Neural cell (in vitro differentiated cells): ENCODE results near the gene NT5M. TPM values are rescaled to one million over a fixed set of nuclear protein-coding genes. Genes with fewer than 3 reads are reported as not detected.

Experiments used
- H2AFZ ChIP-seq: fragments of 200-600, 300-800 bp; sonication (generic), shearing (Covaris generic); 2 replicates; pipeline ENCODE4 v1.6.0; 2014; ENCODE audit warnings: low read depth, mild to moderate bottlenecking, antibody characterized with exemption, low read length, moderate library complexity
- H3F3A ChIP-seq: fragments of 200-600 bp; shearing (Covaris generic); 2 replicates; pipeline ENCODE4 v1.6.1; 2016; ENCODE audit warnings: mild to moderate bottlenecking, moderate library complexity, mixed read lengths, antibody characterized with exemption, low read length; ENCODE audit not compliant: insufficient read depth, poor library complexity, severe bottlenecking
- H3K27ac ChIP-seq: fragments of 200-600, 300-800 bp; sonication (generic), shearing (Covaris generic); 2 replicates; pipeline ENCODE4 v1.5.1; 2014; ENCODE audit warnings: mild to moderate bottlenecking, low read length, moderate library complexity
- H3K27me3 ChIP-seq: fragments of 300-800, 200-600 bp; sonication (generic), shearing (Covaris generic); 2 replicates; pipeline ENCODE4 v1.6.0; 2014; ENCODE audit warnings: mild to moderate bottlenecking, low read depth, low read length, moderate library complexity; ENCODE audit not compliant: insufficient read depth
- H3K36me3 ChIP-seq: fragments of 300-800, 200-600 bp; sonication (generic), shearing (Covaris generic); 2 replicates; pipeline ENCODE4 v1.5.1; 2014; ENCODE audit warnings: mild to moderate bottlenecking, antibody characterized with exemption, low read length, moderate library complexity; ENCODE audit not compliant: insufficient read depth
- H3K4me2 ChIP-seq: fragments of 300-800, 200-600 bp; sonication (generic), shearing (Covaris generic); 2 replicates; pipeline ENCODE4 v1.6.0; 2014; ENCODE audit warnings: mild to moderate bottlenecking, low read length
- H3K4me3 ChIP-seq: fragments of 300-800, 200-600 bp; sonication (generic), shearing (Covaris generic); 2 replicates; pipeline ENCODE4 v1.5.1; 2014; ENCODE audit warnings: mild to moderate bottlenecking, low read length, moderate library complexity
- H3K79me2 ChIP-seq: fragments of 200-600 bp; shearing (Covaris generic); replicated peaks from 2 replicates; pipeline ENCODE4 v1.6.0; 2014; ENCODE audit warnings: mild to moderate bottlenecking, low read length, moderate library complexity; ENCODE audit not compliant: insufficient read depth
- H3K9ac ChIP-seq: fragments of 300-800, 200-600 bp; sonication (generic), shearing (Covaris generic); 2 replicates; pipeline ENCODE4 v1.6.1; 2016; ENCODE audit warnings: mild to moderate bottlenecking, low read length, mixed read lengths
- H3K9me2 ChIP-seq: fragments of 200-600 bp; shearing (Covaris generic); 2 replicates; pipeline ENCODE4 v1.6.1; 2016; ENCODE audit warnings: mild to moderate bottlenecking, low read length, mixed read lengths; ENCODE audit not compliant: insufficient read depth
- H3K9me3 ChIP-seq: fragments of 200-600, 300-800 bp; sonication (generic), shearing (Covaris generic); 2 replicates; pipeline ENCODE4 v1.6.1; 2016; ENCODE audit warnings: mild to moderate bottlenecking, mixed run types, low read length, moderate library complexity, mixed read lengths
- H4K20me1 ChIP-seq: fragments of 200-600 bp; shearing (Covaris generic); 2 replicates; pipeline ENCODE4 v1.6.1; 2016; ENCODE audit warnings: mild to moderate bottlenecking, mixed run types; ENCODE audit not compliant: insufficient read depth
- CTCF ChIP-seq: fragments of 450-650 bp; IDR thresholded peaks from 2 replicates; pipeline ENCODE4 v1.5.1; 2014; ENCODE audit warnings: antibody characterized with exemption, mild to moderate bottlenecking, moderate library complexity; ENCODE audit not compliant: poor library complexity, severe bottlenecking
- EZH2 ChIP-seq: fragments of 200-600, 300-800 bp; shearing (Covaris generic), sonication (generic); IDR thresholded peaks from 2 replicates; pipeline ENCODE4 v1.6.1; 2014; ENCODE audit warnings: antibody characterized with exemption, low read length, borderline replicate concordance, mild to moderate bottlenecking; ENCODE audit not compliant: insufficient read depth, poor library complexity, severe bottlenecking
- POLR2AphosphoS5 ChIP-seq: IDR thresholded peaks from 2 replicates; pipeline ENCODE4 v1.6.1; 2012
- RAD21 ChIP-seq: fragments of 450-650 bp; conservative IDR thresholded peaks from 2 replicates; pipeline ENCODE4 v1.6.1; 2014; ENCODE audit warnings: antibody characterized with exemption, mild to moderate bottlenecking, moderate library complexity
- SMC3 ChIP-seq: fragments of 450-650 bp; conservative IDR thresholded peaks from 2 replicates; pipeline ENCODE4 v1.6.1; 2014; ENCODE audit warnings: antibody characterized with exemption, mild to moderate bottlenecking, moderate library complexity; ENCODE audit not compliant: poor library complexity
- polyA plus RNA-seq: library from polyadenylated mRNA; depleted of rRNA; stranded (reverse); fragments of >200 nt; gene quantifications from 2 replicates; pipeline ENCODE4 v1.2.3, GENCODE V29; 2014
- TF ChIP-seq, protein P1 (sequence below): IDR thresholded peaks from 2 replicates; pipeline ENCODE4 v1.6.1; 2012; ENCODE audit warnings: borderline replicate concordance

Gene NT5M
- polyA plus RNA-seq, 1 donor from 2014 or later, result 11.1 TPM

DNA sequence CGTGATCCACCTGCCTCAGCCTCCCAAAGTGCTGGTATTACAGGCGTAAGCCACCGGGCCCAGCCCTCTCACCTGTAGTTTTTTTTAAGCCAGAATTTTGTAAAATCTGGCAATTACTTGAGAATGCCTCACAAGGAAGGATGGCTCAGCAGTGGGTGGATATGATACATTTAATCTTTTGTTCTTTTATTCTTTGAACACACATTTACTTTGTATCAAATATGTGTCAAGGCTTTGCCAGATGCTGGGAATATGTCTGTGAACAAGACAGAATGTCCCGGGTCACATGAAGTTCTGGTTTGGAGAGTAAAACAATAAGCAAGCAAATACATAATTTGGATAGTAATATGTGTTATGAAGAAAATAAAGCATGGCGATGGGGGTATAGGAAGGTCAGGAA, 17.2 kb upstream of the NT5M start:
- no peaks in the 10 kb centered on the region for H4K20me1 ChIP-seq
- H3K36me3 ChIP-seq, result no peaks in the 10 kb centered on the region
- no peak overlapping the region for H3K27ac ChIP-seq
- no peaks in the 10 kb centered on the region for H3K9me3 ChIP-seq
- H3K4me3 ChIP-seq, result no peak overlapping the region
- H3K9me2 ChIP-seq, result no peaks in the 10 kb centered on the region
- H3K27me3 ChIP-seq, result no peaks in the 10 kb centered on the region
- H3F3A ChIP-seq, result peaks cover 5% of the 10 kb centered on the region
- no peak overlapping the region for H3K4me2 ChIP-seq
- TF ChIP-seq EZH2 (no peak), RAD21 (no peak)
- TF ChIP-seq, protein P1, sequence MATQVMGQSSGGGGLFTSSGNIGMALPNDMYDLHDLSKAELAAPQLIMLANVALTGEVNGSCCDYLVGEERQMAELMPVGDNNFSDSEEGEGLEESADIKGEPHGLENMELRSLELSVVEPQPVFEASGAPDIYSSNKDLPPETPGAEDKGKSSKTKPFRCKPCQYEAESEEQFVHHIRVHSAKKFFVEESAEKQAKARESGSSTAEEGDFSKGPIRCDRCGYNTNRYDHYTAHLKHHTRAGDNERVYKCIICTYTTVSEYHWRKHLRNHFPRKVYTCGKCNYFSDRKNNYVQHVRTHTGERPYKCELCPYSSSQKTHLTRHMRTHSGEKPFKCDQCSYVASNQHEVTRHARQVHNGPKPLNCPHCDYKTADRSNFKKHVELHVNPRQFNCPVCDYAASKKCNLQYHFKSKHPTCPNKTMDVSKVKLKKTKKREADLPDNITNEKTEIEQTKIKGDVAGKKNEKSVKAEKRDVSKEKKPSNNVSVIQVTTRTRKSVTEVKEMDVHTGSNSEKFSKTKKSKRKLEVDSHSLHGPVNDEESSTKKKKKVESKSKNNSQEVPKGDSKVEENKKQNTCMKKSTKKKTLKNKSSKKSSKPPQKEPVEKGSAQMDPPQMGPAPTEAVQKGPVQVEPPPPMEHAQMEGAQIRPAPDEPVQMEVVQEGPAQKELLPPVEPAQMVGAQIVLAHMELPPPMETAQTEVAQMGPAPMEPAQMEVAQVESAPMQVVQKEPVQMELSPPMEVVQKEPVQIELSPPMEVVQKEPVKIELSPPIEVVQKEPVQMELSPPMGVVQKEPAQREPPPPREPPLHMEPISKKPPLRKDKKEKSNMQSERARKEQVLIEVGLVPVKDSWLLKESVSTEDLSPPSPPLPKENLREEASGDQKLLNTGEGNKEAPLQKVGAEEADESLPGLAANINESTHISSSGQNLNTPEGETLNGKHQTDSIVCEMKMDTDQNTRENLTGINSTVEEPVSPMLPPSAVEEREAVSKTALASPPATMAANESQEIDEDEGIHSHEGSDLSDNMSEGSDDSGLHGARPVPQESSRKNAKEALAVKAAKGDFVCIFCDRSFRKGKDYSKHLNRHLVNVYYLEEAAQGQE, result no peak
- H3K9ac ChIP-seq, result no peak overlapping the region
- H2AFZ ChIP-seq, result no peak overlapping the region
- H3K79me2 ChIP-seq, result no peaks in the 10 kb centered on the region

- H3K27me3 ChIP-seq, result no peaks in the 10 kb centered on the region
- H3K4me2 ChIP-seq, result no peak overlapping the region
- H2AFZ ChIP-seq, result no peak overlapping the region
- H3K9me2 ChIP-seq, result no peaks in the 10 kb centered on the region
- TF ChIP-seq SMC3, result no peak
- no peak overlapping the region for H3K27ac ChIP-seq
- H3K4me3 ChIP-seq, result no peak overlapping the region
- no peaks in the 10 kb centered on the region for H3K79me2 ChIP-seq
- H4K20me1 ChIP-seq, result no peaks in the 10 kb centered on the region
- no peak overlapping the region for H3K9ac ChIP-seq
- no peaks in the 10 kb centered on the region for H3K36me3 ChIP-seq
- no peaks in the 10 kb centered on the region for H3F3A ChIP-seq
- no peaks in the 10 kb centered on the region for H3K9me3 ChIP-seq
Measured at GRCh38 chr17:17289086-17289485, 14.1 kb upstream of the NT5M start.

GRCh38 chr17:17289701-17290100, 13.5 kb upstream of the NT5M start:
- H2AFZ ChIP-seq, result no peak overlapping the region
- no peak overlapping the region for H3K4me2 ChIP-seq
- no peak overlapping the region for H3K27ac ChIP-seq
- H3K36me3 ChIP-seq, result no peaks in the 10 kb centered on the region
- no peaks in the 10 kb centered on the region for H3K27me3 ChIP-seq
- no peaks in the 10 kb centered on the region for H3K9me2 ChIP-seq
- TF ChIP-seq EZH2 (no peak), SMC3 (no peak), CTCF (no peak), POLR2AphosphoS5 (no peak)
- TF ChIP-seq, protein P1, result no peak
- no peaks in the 10 kb centered on the region for H3K79me2 ChIP-seq
- H3F3A ChIP-seq, result no peaks in the 10 kb centered on the region
- no peaks in the 10 kb centered on the region for H3K9me3 ChIP-seq
- no peak overlapping the region for H3K4me3 ChIP-seq
- H3K9ac ChIP-seq, result no peak overlapping the region
- H4K20me1 ChIP-seq, result no peaks in the 10 kb centered on the region
